Brain microvascular endothelial cell (primary cell): ENCODE results near the gene PAQR4.

Source experiments
- DNase-seq: peaks from one replicate; pipeline ENCODE4 v3.0.0-alpha.2; 2020
- H3K27ac ChIP-seq: fragments of 250-450 bp; sonication (Bioruptor Pico); 2 replicates; pipeline ENCODE4 v1.5.1; 2020; ENCODE audit warnings: mild to moderate bottlenecking, moderate library complexity
- H3K27me3 ChIP-seq: fragments of 250-450 bp; sonication (Bioruptor Pico); replicated peaks from 2 replicates; pipeline ENCODE4 v1.5.1; 2020; ENCODE audit warnings: mild to moderate bottlenecking
- H3K36me3 ChIP-seq: fragments of 250-450 bp; sonication (Bioruptor Pico); replicated peaks from 2 replicates; pipeline ENCODE4 v1.5.1; 2020; ENCODE audit warnings: mild to moderate bottlenecking
- H3K4me3 ChIP-seq: 2 replicates; pipeline ENCODE4 v1.5.1; 2011; ENCODE audit warnings: low read depth, mild to moderate bottlenecking, control low read depth, low read length, moderate library complexity
- in situ Hi-C: cut with HindIII; loops from 2 replicates; pipeline ENCODE4 v1.10.0; 2017; ENCODE audit warnings: low sequenced_read_pairs, low pct_ligation_motif_present
- TF ChIP-seq, protein P1 (sequence below): IDR thresholded peaks from 2 replicates; pipeline ENCODE4 v1.5.1; 2011; ENCODE audit warnings: low read depth, mild to moderate bottlenecking, moderate library complexity, low read length, control low read depth, inconsistent platforms; ENCODE audit errors: missing control alignments

The PAQR4 gene

DNA sequence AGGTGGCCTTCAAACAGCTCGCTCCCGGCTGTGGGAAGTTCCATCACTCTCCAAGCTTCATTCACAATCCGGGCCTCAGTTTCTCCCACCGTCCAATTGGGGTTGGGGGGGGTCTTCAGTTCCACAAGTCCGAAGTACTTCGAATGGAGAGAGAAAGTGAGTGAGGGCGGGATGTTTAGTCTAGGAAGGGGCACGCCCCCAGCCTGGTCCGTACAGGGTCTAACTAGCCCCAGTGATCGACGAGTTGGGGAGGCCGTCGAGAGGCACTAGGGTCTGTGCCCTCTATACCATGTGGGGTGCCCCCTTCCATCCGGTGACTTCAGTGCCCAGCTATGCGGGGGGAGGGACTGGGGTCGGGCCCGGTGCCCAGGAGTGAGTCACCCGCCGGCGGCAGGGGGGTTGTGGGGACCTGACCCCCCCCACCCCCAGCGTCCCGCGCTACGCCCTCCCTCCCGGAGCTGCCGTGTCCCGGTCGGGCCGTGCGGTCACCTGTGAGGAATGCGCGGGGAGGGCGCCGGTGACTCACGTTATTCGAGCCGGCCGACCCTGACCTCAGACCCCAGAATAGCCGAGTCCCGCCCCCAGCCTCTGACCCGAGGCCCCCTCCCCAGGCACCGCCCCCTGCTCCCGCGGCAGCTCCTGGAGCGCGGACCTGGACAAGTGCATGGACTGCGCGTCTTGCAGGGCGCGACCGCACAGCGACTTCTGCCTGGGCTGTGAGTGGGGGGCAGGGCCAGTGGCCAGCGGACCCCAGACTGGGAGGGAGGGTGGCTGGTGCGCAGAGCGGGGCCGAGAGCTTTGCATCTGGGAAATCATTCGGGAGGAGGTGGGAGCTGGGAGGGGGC, 51.7 kb downstream of the PAQR4 start:
- TF ChIP-seq, protein P1, sequence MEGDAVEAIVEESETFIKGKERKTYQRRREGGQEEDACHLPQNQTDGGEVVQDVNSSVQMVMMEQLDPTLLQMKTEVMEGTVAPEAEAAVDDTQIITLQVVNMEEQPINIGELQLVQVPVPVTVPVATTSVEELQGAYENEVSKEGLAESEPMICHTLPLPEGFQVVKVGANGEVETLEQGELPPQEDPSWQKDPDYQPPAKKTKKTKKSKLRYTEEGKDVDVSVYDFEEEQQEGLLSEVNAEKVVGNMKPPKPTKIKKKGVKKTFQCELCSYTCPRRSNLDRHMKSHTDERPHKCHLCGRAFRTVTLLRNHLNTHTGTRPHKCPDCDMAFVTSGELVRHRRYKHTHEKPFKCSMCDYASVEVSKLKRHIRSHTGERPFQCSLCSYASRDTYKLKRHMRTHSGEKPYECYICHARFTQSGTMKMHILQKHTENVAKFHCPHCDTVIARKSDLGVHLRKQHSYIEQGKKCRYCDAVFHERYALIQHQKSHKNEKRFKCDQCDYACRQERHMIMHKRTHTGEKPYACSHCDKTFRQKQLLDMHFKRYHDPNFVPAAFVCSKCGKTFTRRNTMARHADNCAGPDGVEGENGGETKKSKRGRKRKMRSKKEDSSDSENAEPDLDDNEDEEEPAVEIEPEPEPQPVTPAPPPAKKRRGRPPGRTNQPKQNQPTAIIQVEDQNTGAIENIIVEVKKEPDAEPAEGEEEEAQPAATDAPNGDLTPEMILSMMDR, result no peak
- peak; percentile 78 for DNase-seq

DNA sequence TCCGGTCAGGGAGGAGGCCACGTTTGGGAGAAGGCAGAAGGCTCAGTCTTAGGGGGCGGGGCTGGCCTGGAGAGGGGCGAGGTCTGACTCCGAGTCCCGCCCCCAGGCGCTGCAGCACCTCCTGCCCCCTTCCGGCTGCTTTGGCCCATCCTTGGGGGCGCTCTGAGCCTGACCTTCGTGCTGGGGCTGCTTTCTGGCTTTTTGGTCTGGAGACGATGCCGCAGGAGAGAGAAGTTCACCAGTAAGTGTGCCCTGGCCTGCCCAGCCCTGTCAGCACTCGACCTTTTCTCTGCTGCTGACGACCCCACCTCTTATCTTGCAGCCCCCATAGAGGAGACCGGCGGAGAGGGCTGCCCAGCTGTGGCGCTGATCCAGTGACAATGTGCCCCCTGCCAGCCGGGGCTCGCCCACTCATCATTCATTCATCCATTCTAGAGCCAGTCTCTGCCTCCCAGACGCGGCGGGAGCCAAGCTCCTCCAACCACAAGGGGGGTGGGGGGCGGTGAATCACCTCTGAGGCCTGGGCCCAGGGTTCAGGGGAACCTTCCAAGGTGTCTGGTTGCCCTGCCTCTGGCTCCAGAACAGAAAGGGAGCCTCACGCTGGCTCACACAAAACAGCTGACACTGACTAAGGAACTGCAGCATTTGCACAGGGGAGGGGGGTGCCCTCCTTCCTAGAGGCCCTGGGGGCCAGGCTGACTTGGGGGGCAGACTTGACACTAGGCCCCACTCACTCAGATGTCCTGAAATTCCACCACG, 52.5 kb downstream of the PAQR4 start:
- Histone ChIP-seq H3K36me3 (peaks cover 10% of the 10 kb centered on the region), H3K4me3 (peak overlapping the region; percentile 95), H3K27me3 (no peaks in the 10 kb centered on the region), H3K27ac (peak overlapping the region; percentile 97)
- TF ChIP-seq, protein P1, result peak; percentile 49
- in situ Hi-C loops, result no loop called here
- peak; percentile 91 for DNase-seq

More for the DNA sequence above, 51.7 kb downstream of the PAQR4 start:
- H3K4me3 ChIP-seq, result peak overlapping the region; percentile 95
- H3K36me3 ChIP-seq, result peaks cover 10% of the 10 kb centered on the region
- in situ Hi-C loops, result no loop called here
- peak overlapping the region; percentile 97 for H3K27ac ChIP-seq
- no peaks in the 10 kb centered on the region for H3K27me3 ChIP-seq

DNA sequence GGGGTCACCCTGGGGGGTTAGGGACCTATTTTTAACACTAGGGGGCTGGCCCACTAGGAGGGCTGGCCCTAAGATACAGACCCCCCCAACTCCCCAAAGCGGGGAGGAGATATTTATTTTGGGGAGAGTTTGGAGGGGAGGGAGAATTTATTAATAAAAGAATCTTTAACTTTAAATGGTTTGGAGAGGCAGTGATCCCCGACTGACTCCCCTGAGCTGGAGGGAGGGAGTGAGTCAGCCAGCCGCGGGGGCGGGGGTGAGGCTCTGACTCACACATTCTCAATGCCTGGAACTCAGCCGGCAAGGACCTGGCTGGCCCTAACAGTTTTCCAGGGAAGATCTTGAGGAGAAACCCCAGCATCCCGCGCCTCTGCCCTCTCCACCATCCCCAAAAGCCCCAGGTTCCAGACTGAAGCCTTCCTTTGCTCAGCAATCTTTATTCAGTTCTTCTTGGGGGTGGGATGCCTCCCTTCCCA, 53.1 kb downstream of the PAQR4 start:
- TF ChIP-seq, protein P1, result no peak
- peak overlapping the region; percentile 97 for H3K27ac ChIP-seq
- no peaks in the 10 kb centered on the region for H3K27me3 ChIP-seq
- peak overlapping the region; percentile 95 for H3K4me3 ChIP-seq
- H3K36me3 ChIP-seq, result peaks cover 15% of the 10 kb centered on the region
- in situ Hi-C loops, result no loop called here
- DNase-seq, result peak; percentile 93

DNA sequence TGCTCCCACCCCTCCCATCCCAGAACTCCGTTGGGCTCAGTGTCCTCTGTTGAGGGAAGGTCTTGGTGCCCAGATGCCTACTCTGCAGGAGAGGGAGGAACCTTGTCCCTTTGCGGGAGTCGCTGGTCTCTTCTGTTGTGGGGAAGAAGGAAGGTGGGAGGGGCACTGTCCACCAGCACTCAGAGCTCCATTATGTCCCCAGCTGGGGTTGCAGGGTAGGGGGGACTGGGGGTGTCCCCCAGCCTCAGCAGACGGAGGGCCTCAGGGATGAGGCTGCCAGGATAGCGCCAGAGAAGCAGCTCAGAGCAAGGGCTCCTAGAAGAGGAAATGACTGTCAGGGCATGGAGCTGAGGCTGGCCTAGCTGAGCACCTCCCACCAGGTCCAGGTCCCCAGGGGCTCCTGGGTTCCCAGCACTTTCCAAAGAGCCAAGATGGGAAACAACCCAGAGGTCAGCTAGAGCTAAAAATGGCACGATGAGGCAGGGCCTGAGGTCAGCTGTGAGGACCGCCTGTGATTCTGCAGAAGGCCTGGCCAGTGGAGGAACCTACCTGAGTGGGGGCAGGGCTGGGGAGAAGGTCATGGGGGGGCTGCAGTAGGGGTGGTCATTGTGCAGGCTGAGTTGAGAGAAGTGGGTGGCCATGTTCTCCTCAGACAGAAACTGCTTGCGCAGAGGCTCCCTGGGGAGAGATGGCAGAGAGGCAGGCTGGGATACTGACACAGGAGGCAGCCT, 53.7 kb downstream of the PAQR4 start:
- Histone ChIP-seq H3K36me3 (peaks cover 17% of the 10 kb centered on the region), H3K27ac (peak overlapping the region; percentile 97), H3K27me3 (no peaks in the 10 kb centered on the region), H3K4me3 (peak overlapping the region; percentile 95)
- TF ChIP-seq, protein P1, result no peak
- DNase-seq, result peak; percentile 15
- in situ Hi-C loops, result no loop called here
